ENCODE results near the gene DCTN2.
A peak's percentile ranks its signal among the peaks of the same experiment; 100 is the strongest.
"Not testable (repeated sequence)": the region's sequence is repeated elsewhere in the genome, so short reads cannot be mapped to it uniquely, and the experiment has no call there.

The DCTN2 gene

DNA sequence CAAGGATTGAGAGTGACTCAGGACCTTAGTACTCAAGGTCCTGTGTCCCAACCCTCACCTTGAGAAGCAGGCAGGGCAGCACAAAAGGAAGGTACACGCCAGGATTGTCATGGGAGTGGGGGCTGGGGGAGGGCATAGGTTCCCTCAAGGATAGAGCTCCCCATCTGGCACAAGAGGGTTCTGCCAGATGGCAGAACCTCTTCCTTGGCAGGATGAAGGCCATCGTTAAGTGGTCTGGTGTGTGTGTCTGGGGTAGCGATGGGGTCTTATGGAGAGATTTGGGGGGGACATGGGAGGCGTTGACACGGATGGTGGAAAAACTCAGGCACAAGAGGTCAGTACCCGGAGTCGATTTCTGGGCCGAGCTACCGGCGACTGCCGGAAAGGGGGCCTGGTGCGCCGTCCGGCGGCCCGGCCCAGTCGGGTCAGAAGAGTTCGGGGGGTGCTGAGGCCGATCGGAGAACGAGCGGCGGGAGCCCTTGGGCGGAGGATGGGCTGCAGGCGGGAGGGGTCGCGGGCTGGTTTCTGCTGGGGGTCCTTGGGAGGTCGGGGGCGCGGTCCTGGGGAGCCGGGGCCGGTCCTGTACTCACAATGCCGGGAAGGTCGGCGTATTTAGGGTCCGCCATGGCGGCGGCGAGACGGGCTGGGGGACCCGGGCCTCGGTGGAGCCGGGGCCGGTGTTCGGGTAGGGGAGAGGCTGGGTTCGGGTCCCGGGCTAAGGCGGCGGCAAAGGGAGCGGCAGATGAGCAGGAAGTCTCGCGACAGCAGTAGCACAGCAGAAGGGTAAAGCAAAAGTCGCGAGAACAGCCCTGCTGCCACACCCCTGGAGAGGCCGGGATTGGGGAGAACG, at the start of gene DCTN2:
DCTN2 (minus strand) TSS at position 755 of the 850 bp plus-strand sequence; CDS start at position 626, 129 bp downstream.
- peak within 1 kb of the TSS; percentile 98 for H3K27ac Mint-ChIP-seq
- no peaks in the 10 kb centered on the region for H3K9me3 Mint-ChIP-seq
- peaks cover 49% of the 10 kb centered on the region for H3K4me1 Mint-ChIP-seq
- peaks cover 11% of the 10 kb centered on the region for H3K27me3 Mint-ChIP-seq
- DNase-seq: peak; percentile 92
- peaks cover 12% of the 10 kb centered on the region for H3K36me3 Mint-ChIP-seq (ENCODE audit: low read depth)
- H3K4me3 Mint-ChIP-seq: peak within 1 kb of the TSS; percentile 99
- ATAC-seq: peak; percentile 98

DNA sequence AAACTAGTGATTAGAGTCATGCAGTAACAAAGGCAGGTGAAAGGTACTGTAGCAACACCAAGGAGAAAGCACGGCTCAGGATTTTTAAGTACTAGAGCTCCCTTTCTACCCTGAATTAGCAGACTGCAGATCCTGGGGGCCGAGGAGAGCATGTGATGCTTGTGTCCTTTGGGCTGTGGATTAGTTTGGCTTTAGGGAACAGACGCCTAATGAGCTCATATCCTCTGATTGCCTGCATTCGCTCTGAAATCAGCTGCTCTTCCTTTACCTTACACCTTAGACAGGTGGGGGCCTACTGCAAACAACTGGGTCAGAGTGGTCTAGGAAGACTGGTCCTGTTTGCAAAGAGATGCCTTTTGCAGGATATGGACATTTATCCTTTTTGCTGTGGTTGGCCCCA, 46.2 kb upstream of the DCTN2 start:
- Mint-ChIP-seq H3K36me3 (ENCODE audit: low read depth) (peaks cover 15% of the 10 kb centered on the region), H3K4me3 (no peak overlapping the region), H3K27ac (no peak overlapping the region), H3K9me3 (no peaks in the 10 kb centered on the region), H3K4me1 (peaks cover 22% of the 10 kb centered on the region), H3K27me3 (no peaks in the 10 kb centered on the region)
- ATAC-seq (no peak), DNase-seq (no peak)

DNA sequence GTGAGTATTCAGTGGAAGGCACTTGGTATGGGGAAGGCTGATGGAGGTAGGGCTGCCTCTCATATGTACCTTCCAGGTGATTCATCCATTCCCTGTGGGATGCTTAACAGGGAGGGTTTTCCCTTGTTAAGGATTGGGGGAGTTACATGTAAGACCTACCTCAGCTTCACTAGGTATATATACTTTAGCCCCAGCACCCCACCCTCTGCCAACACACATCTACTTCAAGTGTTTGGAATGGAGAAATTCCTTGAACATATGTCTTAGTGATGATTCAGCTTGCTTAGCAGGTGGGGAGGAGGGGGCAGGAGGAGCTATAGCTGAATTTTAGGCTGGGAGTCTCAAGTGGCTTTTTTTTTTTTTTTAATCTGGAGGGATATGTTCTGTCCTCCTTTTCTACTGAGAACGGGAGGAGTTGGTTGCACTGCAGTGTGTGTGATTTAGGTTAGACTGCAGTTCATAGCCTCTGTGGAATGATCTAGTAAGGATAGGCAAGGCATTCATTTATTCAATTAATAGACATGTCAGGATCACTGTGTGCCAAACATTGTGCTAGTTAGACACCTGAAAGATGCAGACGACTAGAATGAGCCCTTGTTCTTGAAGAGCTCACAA, 45.7 kb upstream of the DCTN2 start:
- no peak for DNase-seq
- Mint-ChIP-seq H3K27ac (no peak overlapping the region), H3K4me1 (peaks cover 22% of the 10 kb centered on the region), H3K9me3 (no peaks in the 10 kb centered on the region), H3K36me3 (ENCODE audit: low read depth) (peaks cover 13% of the 10 kb centered on the region), H3K27me3 (no peaks in the 10 kb centered on the region), H3K4me3 (peak overlapping the region; percentile 86)
- no peak for ATAC-seq

DNA sequence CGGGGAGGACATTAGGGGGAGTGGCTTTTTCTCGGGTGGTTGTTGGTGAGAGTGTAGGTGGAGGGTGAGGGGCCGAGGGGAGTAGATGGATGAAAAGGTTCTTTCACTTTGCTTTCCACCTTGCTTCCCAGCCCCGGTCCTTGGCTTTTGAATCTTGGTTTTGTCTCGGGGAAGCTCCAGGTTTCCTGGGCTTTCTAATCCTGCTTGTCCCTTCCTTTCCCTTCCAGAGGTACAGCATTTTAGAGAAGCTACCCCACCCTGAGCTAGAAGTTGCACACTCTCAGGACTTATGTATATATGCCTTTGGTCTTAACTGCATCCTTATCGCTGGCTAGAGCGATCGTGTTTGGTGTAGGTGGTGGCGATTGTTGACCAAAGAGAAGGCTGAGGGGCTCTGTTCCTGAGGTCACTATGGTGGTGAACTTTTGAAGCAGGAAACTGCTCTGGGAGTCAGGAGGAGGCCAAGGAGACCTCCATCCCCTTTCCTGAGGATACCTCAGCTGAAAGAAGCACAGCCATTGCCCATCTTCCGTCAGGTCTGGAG, 44.9 kb upstream of the DCTN2 start:
- no peaks in the 10 kb centered on the region for H3K27me3 Mint-ChIP-seq
- peak overlapping the region; percentile 66 for H3K27ac Mint-ChIP-seq
- no peak for DNase-seq
- peak overlapping the region; percentile 86 for H3K4me3 Mint-ChIP-seq
- peaks cover 10% of the 10 kb centered on the region for H3K36me3 Mint-ChIP-seq (ENCODE audit: low read depth)
- no peaks in the 10 kb centered on the region for H3K9me3 Mint-ChIP-seq
- peaks cover 22% of the 10 kb centered on the region for H3K4me1 Mint-ChIP-seq
- no peak for ATAC-seq

DNA sequence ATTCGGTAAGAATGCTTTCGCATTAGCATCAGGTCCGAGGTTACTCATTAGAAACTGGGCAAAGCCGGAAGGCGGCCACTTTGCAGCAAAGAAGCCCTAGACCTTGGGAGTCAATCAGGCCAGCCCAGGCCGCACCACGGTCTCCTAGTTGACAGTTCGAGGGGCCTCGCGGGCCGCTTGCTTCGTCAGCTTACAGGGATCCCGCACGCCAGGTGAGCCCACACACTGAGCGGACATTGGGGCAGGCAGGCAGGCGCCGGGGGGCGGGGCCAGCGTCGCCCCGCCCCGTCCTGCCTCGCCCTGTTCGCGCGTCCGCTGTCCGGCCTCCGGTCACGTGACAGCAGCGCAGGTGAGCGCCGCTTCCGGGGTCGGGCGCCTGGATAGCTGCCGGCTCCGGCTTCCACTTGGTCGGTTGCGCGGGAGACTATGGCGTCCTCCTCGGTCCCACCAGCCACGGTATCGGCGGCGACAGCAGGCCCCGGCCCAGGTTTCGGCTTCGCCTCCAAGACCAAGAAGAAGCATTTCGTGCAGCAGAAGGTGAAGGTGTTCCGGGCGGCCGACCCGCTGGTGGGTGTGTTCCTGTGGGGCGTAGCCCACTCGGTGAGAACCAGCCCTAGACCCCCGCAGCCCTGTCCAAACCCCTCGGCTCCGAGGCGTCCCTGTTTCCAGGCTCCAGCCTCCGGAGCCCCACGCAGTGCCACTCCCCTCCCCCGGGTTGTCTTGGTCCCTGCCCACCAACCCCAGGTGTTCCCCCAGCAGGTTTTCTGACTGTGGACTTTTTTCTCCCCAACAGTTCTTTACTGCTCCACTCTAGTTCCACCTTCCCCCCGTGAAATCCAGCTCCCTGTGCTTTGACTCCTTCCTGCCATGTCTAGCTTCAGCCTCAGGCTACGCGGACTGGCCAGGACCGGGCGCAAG, 44.1 kb upstream of the DCTN2 start, which contains the start of gene PIP4K2C:
PIP4K2C (plus strand) TSS at position 329 of the 918 bp plus-strand sequence; CDS start at position 427, 98 bp downstream.
- DNase-seq: peak; percentile 83
- Mint-ChIP-seq H3K36me3 (ENCODE audit: low read depth) (peaks cover 10% of the 10 kb centered on the region), H3K9me3 (no peaks in the 10 kb centered on the region), H3K27me3 (no peaks in the 10 kb centered on the region), H3K27ac (peak within 1 kb of the TSS; percentile 75), H3K4me3 (peak within 1 kb of the TSS; percentile 86), H3K4me1 (peaks cover 22% of the 10 kb centered on the region)
- ATAC-seq: peak; percentile 97

DNA sequence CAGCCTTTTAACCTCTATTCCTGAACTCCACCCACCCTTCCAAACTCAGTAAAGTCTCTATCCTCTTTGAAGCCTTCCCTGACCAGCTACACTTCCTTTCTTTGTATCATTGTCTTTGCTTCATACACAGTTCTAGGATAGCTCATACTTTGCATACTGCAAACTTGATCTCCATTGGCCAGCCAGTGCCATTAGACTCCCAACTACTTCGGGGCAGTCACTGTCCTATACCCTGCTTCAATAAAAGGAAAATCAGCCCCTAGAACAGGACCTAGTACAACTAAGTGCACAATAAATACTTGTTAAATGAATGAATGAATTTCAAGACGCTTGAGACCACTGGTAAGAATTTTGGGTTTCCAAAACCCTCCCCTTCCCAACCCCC, 43.5 kb upstream of the DCTN2 start:
- Mint-ChIP-seq H3K36me3 (ENCODE audit: low read depth) (peaks cover 5% of the 10 kb centered on the region), H3K4me1 (peaks cover 22% of the 10 kb centered on the region), H3K27ac (peak overlapping the region; percentile 75), H3K27me3 (no peaks in the 10 kb centered on the region), H3K4me3 (peak overlapping the region; percentile 86), H3K9me3 (no peaks in the 10 kb centered on the region)
- DNase-seq: no peak
- ATAC-seq: no peak

DNA sequence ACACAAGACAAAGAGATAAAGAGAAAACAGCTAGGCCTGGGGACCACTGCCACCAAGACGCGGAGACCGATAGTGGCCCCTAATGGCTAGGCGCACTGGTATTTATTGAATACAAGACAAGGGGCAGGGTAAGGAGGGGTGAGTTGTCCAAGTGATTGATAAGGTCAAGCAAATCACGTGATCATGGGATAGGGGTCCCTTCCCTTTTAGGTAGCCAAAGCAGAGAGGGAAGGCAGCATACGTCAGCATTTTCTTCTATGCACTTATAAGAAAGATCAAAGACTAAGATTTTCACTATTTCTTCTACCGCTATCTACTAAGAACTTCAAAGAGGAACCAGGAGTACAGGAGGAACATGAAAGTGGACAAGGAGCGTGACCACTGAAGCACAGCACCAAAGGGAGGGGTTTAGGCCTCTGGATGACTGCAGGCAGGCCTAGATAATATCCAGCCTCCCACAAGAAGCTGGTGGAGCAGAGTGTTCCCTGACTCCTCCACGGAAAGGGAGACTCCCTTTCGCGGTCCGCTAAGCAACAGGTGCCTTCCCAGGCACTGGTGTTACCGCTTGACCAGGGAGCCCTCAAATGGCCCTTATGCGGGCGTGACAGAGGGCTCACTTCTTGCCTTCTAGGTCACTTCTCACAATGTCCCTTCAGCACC, 42.1 kb upstream of the DCTN2 start:
- not testable (repeated sequence) for H3K36me3 Mint-ChIP-seq (ENCODE audit: low read depth); H3K4me3 Mint-ChIP-seq; H3K9me3 Mint-ChIP-seq; ATAC-seq; H3K27me3 Mint-ChIP-seq; DNase-seq; H3K27ac Mint-ChIP-seq
- H3K4me1 Mint-ChIP-seq: peaks cover 22% of the 10 kb centered on the region

DNA sequence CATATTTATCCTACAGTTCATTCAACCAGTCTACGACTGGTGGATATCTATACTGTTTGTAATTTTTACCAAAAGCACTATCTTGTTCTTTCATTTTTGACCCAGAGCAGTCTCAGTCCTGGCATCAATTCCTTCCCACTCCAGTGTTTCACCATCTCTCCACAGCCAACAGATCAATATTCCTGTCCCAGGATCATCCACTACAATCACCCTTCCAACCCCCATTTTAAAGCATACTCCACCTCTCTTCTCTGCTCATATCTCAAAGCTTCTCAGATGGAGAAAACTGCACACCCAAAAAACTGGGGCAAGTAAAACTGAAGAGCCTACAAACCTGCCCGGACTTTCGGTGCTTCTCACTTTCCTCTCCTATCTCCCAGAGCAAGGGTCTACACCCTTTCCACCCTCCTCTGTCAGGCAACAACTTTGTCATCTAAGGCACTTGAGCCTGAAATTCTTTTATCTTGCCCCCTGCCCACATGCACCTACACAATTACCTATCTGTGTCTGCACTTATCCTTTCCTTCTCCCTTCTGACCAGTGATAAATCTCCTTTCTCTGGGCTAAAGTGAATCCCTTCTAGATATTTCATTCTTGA, 39.9 kb upstream of the DCTN2 start:
- Mint-ChIP-seq H3K4me3 (no peak overlapping the region), H3K36me3 (ENCODE audit: low read depth) (no peaks in the 10 kb centered on the region), H3K9me3 (no peaks in the 10 kb centered on the region), H3K27me3 (peaks cover 3% of the 10 kb centered on the region), H3K4me1 (peaks cover 11% of the 10 kb centered on the region), H3K27ac (no peak overlapping the region)
- no peak for DNase-seq
- ATAC-seq: no peak

DNA sequence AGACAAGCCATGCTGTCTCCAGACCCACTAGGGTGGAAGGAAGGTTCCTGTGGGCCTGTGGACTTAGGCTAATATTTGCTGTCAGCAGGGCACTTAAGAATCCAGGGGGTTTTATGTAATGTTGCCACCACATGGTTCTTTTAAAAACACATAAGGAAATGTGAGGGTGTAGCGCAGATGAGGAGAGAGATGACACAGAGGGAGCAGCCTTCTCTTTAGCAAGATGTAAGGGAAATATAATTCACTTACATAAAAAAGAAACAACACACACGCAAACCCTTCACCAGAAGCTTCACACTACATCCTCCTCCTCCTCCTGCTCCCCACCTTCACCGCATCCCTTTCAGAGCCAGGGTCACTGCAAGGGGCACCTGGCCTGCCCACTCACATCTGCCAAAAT, 39.1 kb upstream of the DCTN2 start:
- H3K4me3 Mint-ChIP-seq: no peak overlapping the region
- H3K27me3 Mint-ChIP-seq: peaks cover 3% of the 10 kb centered on the region
- H3K27ac Mint-ChIP-seq: no peak overlapping the region
- H3K4me1 Mint-ChIP-seq: peaks cover 6% of the 10 kb centered on the region
- H3K36me3 Mint-ChIP-seq (ENCODE audit: low read depth): no peaks in the 10 kb centered on the region
- H3K9me3 Mint-ChIP-seq: no peaks in the 10 kb centered on the region
- ATAC-seq: no peak
- DNase-seq: no peak

DNA sequence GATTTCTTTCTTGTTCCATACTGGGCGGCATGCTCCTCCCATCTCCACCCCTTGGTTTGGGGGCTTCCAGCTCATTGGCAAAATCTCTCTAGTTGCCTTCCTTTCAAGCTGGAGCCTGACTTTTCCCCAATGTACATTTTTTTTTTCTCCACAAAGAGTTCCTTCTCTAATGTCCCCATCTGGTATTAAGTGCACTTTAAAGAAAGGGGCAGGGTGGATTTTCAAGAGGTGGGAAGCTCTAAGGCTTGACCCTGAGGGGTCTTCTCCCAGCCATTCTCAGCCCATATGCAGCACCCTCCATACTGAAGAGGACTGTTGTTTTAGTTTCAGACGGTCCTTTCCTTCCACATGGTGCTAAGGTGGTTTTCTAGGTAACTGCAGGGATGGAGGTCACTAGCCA, 38.2 kb upstream of the DCTN2 start:
- Mint-ChIP-seq H3K36me3 (ENCODE audit: low read depth) (no peaks in the 10 kb centered on the region), H3K9me3 (no peaks in the 10 kb centered on the region)
- ATAC-seq: no peak

DNA sequence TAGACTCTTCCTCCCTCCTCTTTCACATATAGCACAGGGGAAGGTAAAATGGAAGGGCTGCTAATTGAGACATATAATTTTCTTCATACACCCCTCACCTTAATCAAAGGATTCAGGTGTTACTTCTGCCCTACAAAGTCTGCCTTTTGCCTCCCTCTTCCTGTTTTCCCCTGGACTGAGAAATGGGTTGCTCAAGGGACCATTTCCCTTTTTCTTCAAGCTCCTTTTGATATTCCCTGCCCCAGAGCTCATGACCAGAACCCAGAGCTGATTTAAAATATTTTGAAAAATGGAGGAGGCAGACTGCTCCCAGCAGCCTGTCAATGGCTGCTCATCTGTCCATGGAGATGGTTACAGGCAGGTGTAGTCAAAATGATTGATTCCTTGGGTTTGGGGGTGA, 37.7 kb upstream of the DCTN2 start:
- H3K9me3 Mint-ChIP-seq: no peaks in the 10 kb centered on the region
- H3K4me1 Mint-ChIP-seq: no peaks in the 10 kb centered on the region
- H3K27me3 Mint-ChIP-seq: peaks cover 3% of the 10 kb centered on the region
- no peak overlapping the region for H3K4me3 Mint-ChIP-seq
- ATAC-seq (no peak), DNase-seq (no peak)
- H3K27ac Mint-ChIP-seq: no peak overlapping the region
- no peaks in the 10 kb centered on the region for H3K36me3 Mint-ChIP-seq (ENCODE audit: low read depth)

More for the DNA sequence above, 38.2 kb upstream of the DCTN2 start:
- Mint-ChIP-seq H3K27ac (no peak overlapping the region), H3K27me3 (peaks cover 3% of the 10 kb centered on the region), H3K4me3 (no peak overlapping the region), H3K4me1 (no peaks in the 10 kb centered on the region)
- DNase-seq: no peak

DNA sequence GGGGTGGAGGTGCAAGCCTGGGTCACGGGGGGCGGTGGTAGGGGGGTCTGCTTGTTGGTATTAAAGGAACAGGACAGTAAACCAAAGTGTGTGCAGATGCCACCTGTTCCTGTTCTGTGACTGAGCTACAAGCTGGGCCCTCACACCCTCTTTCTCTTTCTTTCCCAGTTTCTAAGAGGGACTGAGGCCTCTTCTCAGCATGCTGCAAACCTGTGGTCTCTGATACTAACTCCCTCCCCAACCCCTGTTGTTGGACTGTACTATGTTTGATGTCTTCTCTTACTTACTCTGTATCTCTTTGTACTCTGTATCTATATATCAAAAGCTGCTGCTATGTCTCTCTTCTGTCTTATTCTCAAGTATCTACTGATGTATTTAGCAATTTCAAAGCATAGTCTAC, 37.1 kb upstream of the DCTN2 start:
- Mint-ChIP-seq H3K4me3 (no peak overlapping the region), H3K36me3 (ENCODE audit: low read depth) (no peaks in the 10 kb centered on the region), H3K27me3 (peaks cover 3% of the 10 kb centered on the region), H3K4me1 (no peaks in the 10 kb centered on the region), H3K27ac (no peak overlapping the region), H3K9me3 (no peaks in the 10 kb centered on the region)
- ATAC-seq (no peak), DNase-seq (no peak)

DNA sequence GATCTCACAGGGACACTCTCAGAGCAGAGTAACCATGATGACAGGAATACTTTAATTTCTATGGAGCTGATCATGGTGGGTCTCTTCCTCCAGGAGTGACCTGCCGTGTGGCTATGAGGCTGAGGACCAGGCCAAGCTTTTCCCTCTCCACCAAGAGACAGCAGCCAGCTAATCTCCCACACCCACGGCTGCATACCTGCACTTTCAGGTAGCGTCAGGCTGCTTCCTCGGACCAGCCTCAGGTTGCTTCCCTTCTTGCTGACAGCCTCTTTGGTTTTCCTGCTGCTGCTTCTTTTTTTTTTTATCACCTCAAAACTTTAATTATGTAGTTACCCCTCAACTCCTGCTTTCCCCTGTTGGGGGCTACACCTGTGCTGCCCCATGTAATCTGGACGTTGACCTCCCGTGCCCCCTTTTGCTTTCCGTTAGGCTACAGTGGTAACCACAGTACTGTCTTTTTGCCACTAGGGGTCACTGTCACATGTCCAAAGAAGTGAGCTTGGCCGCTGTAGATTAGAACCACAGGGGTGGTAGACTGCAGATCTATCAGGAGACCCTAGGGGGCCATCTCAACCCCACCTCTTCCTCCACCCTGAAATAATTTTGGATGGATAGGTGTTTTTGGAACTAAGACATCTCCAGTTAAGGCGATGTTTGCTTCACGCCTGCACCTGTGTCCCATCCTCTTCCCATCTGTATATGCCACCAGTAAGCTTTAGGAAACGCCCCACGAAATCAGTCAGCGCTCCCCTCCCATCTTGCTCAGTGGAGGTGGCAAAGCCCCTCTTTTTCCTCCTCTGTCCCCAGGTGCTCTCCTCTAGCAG, 36.2 kb upstream of the DCTN2 start:
- peak; percentile 99 for ATAC-seq
- Mint-ChIP-seq H3K36me3 (ENCODE audit: low read depth) (no peaks in the 10 kb centered on the region), H3K27me3 (peaks cover 3% of the 10 kb centered on the region), H3K9me3 (no peaks in the 10 kb centered on the region), H3K4me1 (no peaks in the 10 kb centered on the region), H3K27ac (no peak overlapping the region), H3K4me3 (no peak overlapping the region)
- DNase-seq: peak; percentile 66

Data from activated naive CD8-positive, alpha-beta T cell treated with anti-CD3 and anti-CD28 coated beads, Interleukin-2, amount 50 U/mL, for 24 hours (primary cell).